HG02763 (cell line): ENCODE data around the gene HNRNPA1L2.
A peak's percentile ranks its signal among the peaks of the same experiment; 100 is the strongest.
"Not testable (repeated sequence)": the region's sequence is repeated elsewhere in the genome, so short reads cannot be mapped to it uniquely, and the experiment has no call there.

ENCODE experiments used
- ATAC-seq: cut with Tn5 transposase; IDR thresholded peaks from one replicate; pipeline ENCODE4 v1.9.1; 2021; ENCODE audit warnings: mild to moderate bottlenecking, moderate library complexity; ENCODE audit not compliant: unreplicated experiment

HNRNPA1L2 gene

GRCh38 chr13:52642131-52642530, at the start of gene HNRNPA1L2:
Gene HNRNPA1L2 (plus strand): TSS chr13:52642431. CDS start chr13:52642493, 62 bp downstream.
- ATAC-seq = no peak

DNA sequence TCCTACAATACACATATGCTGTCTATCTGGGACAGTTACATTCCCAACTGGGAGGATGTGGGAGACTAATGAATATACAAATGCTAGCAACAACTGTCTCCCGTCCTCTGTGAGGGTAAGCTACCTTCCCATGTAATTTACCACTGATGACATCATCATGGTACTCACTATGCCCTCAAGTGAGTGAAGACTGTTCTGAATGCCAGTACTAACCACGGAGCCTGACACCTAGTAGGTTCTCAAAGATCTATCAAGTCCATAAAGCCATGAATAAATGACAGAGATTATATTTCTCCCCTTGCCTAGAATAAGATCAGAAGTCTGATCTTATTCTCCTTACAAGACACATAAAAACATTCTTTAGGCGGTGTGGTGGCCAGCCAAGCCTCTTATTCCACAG, 49.1 kb upstream of the HNRNPA1L2 start:
- ATAC-seq = not testable (repeated sequence)

- not testable (repeated sequence) for ATAC-seq
These were observed 48.4 kb upstream of the HNRNPA1L2 start for GRCh38 chr13:52593812-52594211.

- not testable (repeated sequence) for ATAC-seq
These were observed 47.9 kb upstream of the HNRNPA1L2 start for GRCh38 chr13:52594295-52594694.

- no peak for ATAC-seq
These were observed 44.6 kb upstream of the HNRNPA1L2 start for GRCh38 chr13:52597676-52598075.

GRCh38 chr13:52599037-52599847, 43.0 kb upstream of the HNRNPA1L2 start:
- peak; percentile 14 for ATAC-seq

- ATAC-seq = peak; percentile 70
These were observed 42.2 kb upstream of the HNRNPA1L2 start for GRCh38 chr13:52599848-52600603.

DNA sequence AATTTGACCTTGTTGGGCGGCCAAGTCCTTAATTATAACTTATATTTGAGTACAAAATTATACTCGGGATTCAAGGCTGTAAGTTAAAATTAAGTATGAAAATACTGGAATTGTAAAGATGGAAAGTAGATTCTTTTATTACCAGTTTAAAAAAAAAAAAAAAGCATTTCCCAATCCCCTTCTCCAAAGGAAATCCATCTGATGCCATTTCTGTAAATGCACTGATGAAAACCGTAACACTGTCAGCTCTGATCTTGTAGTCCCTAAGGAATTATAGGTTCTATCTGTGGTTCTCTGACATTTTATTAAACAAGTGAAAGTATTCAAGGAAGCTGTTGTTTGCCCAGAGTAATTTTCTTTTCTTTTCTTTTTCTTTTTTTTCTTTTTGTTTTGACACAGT, 41.6 kb upstream of the HNRNPA1L2 start:
- ATAC-seq = no peak

- not testable (repeated sequence) for ATAC-seq
These were observed 38.9 kb upstream of the HNRNPA1L2 start for GRCh38 chr13:52603316-52603715.

DNA sequence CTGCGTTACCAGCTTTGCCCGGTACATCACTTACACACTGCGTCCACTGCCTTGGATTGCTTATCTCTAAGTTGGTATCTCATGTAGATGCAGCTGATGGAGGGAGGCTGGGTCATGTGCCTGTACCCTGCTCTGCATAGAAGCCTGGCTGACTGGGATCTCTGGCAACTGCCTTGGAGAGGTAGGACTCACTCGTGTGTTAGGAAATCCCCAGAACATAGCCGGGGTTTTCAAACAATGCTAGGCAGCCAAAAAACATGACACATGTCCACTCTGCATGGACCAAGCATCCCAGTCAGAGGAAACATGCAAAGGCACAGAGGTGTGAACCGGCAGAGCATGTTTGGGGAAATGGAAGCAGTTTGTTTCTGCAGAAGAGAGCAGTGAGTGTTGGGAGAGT, 36.1 kb upstream of the HNRNPA1L2 start:
- not testable (repeated sequence) for ATAC-seq

GRCh38 chr13:52606795-52607194, 35.4 kb upstream of the HNRNPA1L2 start:
- not testable (repeated sequence) for ATAC-seq

GRCh38 chr13:52608184-52608583, 34.0 kb upstream of the HNRNPA1L2 start:
- ATAC-seq = not testable (repeated sequence)

DNA sequence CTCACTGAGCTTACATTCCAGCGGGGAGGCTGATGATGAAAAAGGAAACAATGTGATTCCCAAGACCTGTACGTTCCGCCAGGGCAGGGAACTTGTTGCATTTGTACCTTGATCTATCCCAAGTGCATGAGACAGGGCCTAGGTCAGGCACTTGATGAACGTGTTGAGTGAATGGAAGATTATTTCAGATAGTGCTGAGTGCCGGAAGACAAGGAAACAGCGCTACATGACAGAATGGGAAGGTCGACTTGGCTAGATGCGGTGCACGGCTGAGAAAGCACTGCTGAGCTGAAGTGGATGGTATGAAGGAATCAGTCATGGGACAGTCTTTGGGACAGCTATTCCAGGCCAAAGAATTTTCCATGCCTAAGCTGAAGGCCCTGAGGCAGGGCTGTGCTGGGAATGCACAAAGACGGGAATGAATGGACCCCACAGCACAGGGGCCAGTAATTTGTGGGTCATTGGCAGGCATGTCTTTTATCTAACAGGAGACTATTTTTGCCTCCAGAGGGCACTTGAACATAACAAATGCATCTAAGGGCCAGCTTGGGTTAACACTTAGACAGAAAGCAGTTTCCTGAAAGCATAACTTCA, 33.1 kb upstream of the HNRNPA1L2 start:
- peak; percentile 64 for ATAC-seq

- ATAC-seq = not testable (repeated sequence)
These were observed 32.1 kb upstream of the HNRNPA1L2 start for GRCh38 chr13:52610158-52610557.

DNA sequence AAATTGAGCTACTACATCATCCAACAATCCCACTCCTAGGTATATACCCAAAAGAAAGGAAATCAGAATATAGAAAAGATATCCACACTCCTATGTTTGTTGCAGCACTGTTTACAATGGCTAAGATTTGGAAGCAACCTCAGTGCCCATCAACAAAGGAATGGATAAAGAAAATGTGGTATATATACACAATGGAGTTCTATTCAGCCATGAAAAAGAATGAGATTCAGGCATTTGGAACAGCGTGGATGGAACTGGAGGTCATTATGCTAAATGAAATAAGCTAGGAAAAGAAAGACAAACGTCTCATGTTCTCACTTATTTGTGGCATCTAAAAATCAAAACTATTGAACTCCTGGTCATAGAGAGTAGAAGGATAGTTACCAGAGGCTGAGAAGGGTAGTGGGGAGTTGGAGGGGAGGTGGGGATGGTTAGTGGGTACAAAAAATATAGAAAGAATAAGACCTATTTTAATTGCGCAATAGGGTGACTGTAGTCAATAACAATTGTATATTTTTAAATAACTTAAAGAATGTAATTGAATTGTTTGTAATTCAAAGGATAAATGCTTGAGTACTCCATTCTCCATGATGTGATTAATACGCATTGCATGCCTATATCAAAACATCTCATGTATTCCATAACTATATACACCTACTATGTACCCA, 27.0 kb upstream of the HNRNPA1L2 start:
- ATAC-seq = no peak

GRCh38 chr13:52615812-52616211, 26.4 kb upstream of the HNRNPA1L2 start:
- ATAC-seq = no peak

DNA sequence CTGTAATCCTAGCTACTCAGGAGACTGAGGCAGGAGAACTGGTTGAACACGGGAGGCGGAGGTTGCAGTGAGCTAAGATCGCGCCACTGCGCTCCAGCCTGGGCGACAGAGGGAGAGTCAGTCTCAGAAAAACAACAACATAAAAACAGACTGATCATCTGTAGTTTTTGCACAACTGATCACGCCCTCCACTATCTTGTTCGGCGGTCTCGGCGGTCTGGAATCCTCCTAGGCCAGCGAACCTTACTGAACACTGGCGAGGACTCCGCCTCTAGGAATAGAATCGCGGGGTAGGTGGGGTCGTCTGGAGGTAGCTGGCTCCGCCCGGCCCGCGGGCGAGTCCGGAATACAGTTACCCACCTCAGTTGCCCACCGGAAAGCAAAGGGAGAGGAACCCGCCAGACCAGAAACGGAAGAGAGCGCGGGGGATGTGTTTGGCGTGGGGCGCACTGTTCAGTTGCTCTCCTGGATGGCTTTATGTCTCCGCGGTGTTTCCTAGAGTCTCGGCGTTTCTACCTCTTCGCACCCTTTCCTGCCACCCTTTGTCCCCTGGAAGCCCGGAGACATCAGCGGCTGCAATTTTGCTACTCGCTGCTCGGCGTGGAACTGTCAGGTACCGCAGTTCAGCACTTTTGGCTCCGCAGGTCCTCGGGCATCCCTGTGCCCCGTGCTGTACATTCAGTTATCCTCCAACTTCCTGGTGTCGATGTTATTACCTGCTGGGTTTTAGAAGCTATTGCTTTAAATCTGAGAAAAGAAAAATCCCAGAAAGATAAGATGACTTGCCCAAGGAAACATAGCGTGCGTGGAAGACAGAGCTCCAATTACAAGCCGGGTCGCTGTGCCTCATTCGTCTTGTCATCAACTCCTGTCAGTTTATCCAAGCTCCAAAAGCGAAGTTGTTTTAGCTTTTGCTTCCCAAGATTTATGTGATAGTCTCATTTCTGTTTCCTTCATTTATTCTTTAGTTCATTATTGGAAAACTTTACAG, 24.9 kb upstream of the HNRNPA1L2 start:
- peak; percentile 96 for ATAC-seq

- ATAC-seq = peak; percentile 72
These were observed 11.0 kb upstream of the HNRNPA1L2 start for GRCh38 chr13:52631083-52631690.

GRCh38 chr13:52638666-52639328, 3.4 kb upstream of the HNRNPA1L2 start:
- no peak for ATAC-seq
